Stimulated activated CD4-positive, alpha-beta T cell treated with anti-CD3 and anti-CD28 coated beads, Interleukin-15, amount 100 ng/mL, for 48 hours (primary cell): ENCODE data around the gene ADGRA1.
"Not testable (repeated sequence)": the region's sequence is repeated elsewhere in the genome, so short reads cannot be mapped to it uniquely, and the experiment has no call there.

Experiments used
- DNase-seq, 2 donors: peaks; one replicate each; pipeline ENCODE4 v3.0.0-alpha.2; 2020; ENCODE audit warnings: low read depth in 2 of 2

ADGRA1 gene

GRCh38 chr10:133142523-133143199 is 54.9 kb downstream of the ADGRA1 start:
- no peak for DNase-seq

GRCh38 chr10:133143200-133143533 is 55.4 kb downstream of the ADGRA1 start:
- DNase-seq, result no peak

- DNase-seq, result no peak
Observed at GRCh38 chr10:133143546-133143945, 55.8 kb downstream of the ADGRA1 start.

- no peak for DNase-seq
Observed at GRCh38 chr10:133144771-133145170, 57.0 kb downstream of the ADGRA1 start.

GRCh38 chr10:133150226-133150625 is 62.5 kb downstream of the ADGRA1 start:
- no peak for DNase-seq

GRCh38 chr10:133150656-133151055 is 62.9 kb downstream of the ADGRA1 start:
- DNase-seq, result no peak

GRCh38 chr10:133151071-133151470 is 63.3 kb downstream of the ADGRA1 start:
- not testable (repeated sequence) for DNase-seq

GRCh38 chr10:133151543-133151972 is 63.8 kb downstream of the ADGRA1 start:
- no peak for DNase-seq

- no peak for DNase-seq
Observed at GRCh38 chr10:133154411-133154810, 66.7 kb downstream of the ADGRA1 start.

GRCh38 chr10:133154996-133155778 is 67.5 kb downstream of the ADGRA1 start:
- no peak for DNase-seq

- DNase-seq, result no peak
Observed at GRCh38 chr10:133156674-133157579, 69.2 kb downstream of the ADGRA1 start.

GRCh38 chr10:133157662-133158436 is 70.1 kb downstream of the ADGRA1 start:
- DNase-seq, result no peak

GRCh38 chr10:133158437-133158755 is 70.7 kb downstream of the ADGRA1 start:
- no peak for DNase-seq

- DNase-seq, result no peak
Observed at GRCh38 chr10:133158756-133159610, 71.3 kb downstream of the ADGRA1 start.

GRCh38 chr10:133159611-133159949 is 71.9 kb downstream of the ADGRA1 start:
- no peak for DNase-seq

GRCh38 chr10:133159950-133160825 is 72.5 kb downstream of the ADGRA1 start, which contains the start of gene KNDC1:
KNDC1 (plus strand) TSS chr10:133160219; CDS start chr10:133160468, 249 bp downstream.
- no peak for DNase-seq

GRCh38 chr10:133160826-133161471 is 73.2 kb downstream of the ADGRA1 start:
- no peak for DNase-seq

GRCh38 chr10:133161486-133162109 is 73.9 kb downstream of the ADGRA1 start:
- no peak for DNase-seq
